Measurements from ENCODE around the gene CASP1.
"Not testable (repeated sequence)": the region's sequence is repeated elsewhere in the genome, so short reads cannot be mapped to it uniquely, and the experiment has no call there.

CASP1 gene

GRCh38 chr11:105045676-105046296 is 10.8 kb upstream of the CASP1 start:
- DNase-seq = no peak

- peak; percentile 67 for DNase-seq
Measured at GRCh38 chr11:105044557-105045524, 9.9 kb upstream of the CASP1 start, which contains the start of gene CARD16. CARD16 (minus strand) TSS chr11:105045335; CDS start chr11:105045297, 38 bp downstream.

GRCh38 chr11:105042178-105042577 is 7.2 kb upstream of the CASP1 start:
- no peak for DNase-seq

- no peak for DNase-seq
Measured at GRCh38 chr11:105040703-105041102, 5.8 kb upstream of the CASP1 start.

- not testable (repeated sequence) for DNase-seq
Measured at GRCh38 chr11:105034388-105034787, 556 bp downstream of the CASP1 start.

GRCh38 chr11:105033781-105034180 is 1.2 kb downstream of the CASP1 start:
- no peak for DNase-seq

GRCh38 chr11:105033343-105033742 is 1.6 kb downstream of the CASP1 start:
- no peak for DNase-seq

GRCh38 chr11:105032495-105032894 is 2.4 kb downstream of the CASP1 start:
- no peak for DNase-seq

GRCh38 chr11:105027678-105028077 is 7.3 kb downstream of the CASP1 start:
- no peak for DNase-seq

GRCh38 chr11:105024394-105024793 is 10.6 kb downstream of the CASP1 start:
- DNase-seq = no peak

GRCh38 chr11:105023003-105023402 is 11.9 kb downstream of the CASP1 start, which contains the start of gene CASP5:
CASP5 (minus strand) TSS chr11:105023168; CDS start chr11:105023136, 32 bp downstream.
- DNase-seq = no peak

- no peak for DNase-seq
Measured at GRCh38 chr11:105022527-105022926, 12.4 kb downstream of the CASP1 start.

GRCh38 chr11:105007463-105007862 is 27.5 kb downstream of the CASP1 start:
- no peak for DNase-seq

- no peak for DNase-seq
Measured at GRCh38 chr11:105005451-105005845, 29.5 kb downstream of the CASP1 start.

GRCh38 chr11:105004021-105004420 is 30.9 kb downstream of the CASP1 start:
- DNase-seq = no peak

GRCh38 chr11:105003151-105003550 is 31.8 kb downstream of the CASP1 start:
- no peak for DNase-seq

- DNase-seq = peak; percentile 83
Measured at GRCh38 chr11:105000797-105001196, 34.1 kb downstream of the CASP1 start.

- no peak for DNase-seq
Measured at GRCh38 chr11:105000167-105000566, 34.8 kb downstream of the CASP1 start.

- DNase-seq = no peak
Measured at GRCh38 chr11:104999721-105000120, 35.2 kb downstream of the CASP1 start.

GRCh38 chr11:104997288-104997687 is 37.7 kb downstream of the CASP1 start:
- DNase-seq = no peak

- DNase-seq = no peak
Measured at GRCh38 chr11:104995001-104995408, 39.9 kb downstream of the CASP1 start.

- no peak for DNase-seq
Measured at GRCh38 chr11:104992781-104993180, 42.2 kb downstream of the CASP1 start.

- DNase-seq = no peak
Measured at GRCh38 chr11:104991994-104992393, 43.0 kb downstream of the CASP1 start.

- DNase-seq = no peak
Measured at GRCh38 chr11:104984808-104985207, 50.1 kb downstream of the CASP1 start.

Data from activated effector memory CD4-positive, alpha-beta T cell treated with anti-CD3 and anti-CD28 coated beads, Interleukin-2, amount 50 U/mL, for 16 hours (primary cell).